ENCODE results near the gene USH2A.

GRCh38 chr1:215857317-215857716 is 565.9 kb downstream of the USH2A start:
- TF ChIP-seq EGR1 (IDR thresholded peaks at IDR 0.05) (no peak), TAF1 (IDR thresholded peaks at IDR 0.05; ENCODE audit: low read depth) (no peak), TEAD4 (IDR thresholded peaks at IDR 0.05) (no peak), CREB1 (IDR thresholded peaks at IDR 0.05; ENCODE audit: low read depth) (no peak), REST (IDR thresholded peaks at IDR 0.05; ENCODE audit: low read depth) (no peak), USF1 (IDR thresholded peaks at IDR 0.05) (no peak), MAX (IDR thresholded peaks at IDR 0.05) (no peak), FOXM1 (IDR thresholded peaks at IDR 0.05; ENCODE audit: borderline replicate concordance, low read depth) (no peak), TCF12 (IDR thresholded peaks at IDR 0.05; ENCODE audit: low read depth) (no peak), YY1 (IDR thresholded peaks at IDR 0.05; ENCODE audit: low read depth) (no peak)
